Ectodermal cell (in vitro differentiated cells): ENCODE measurements around the gene ERF.

Source experiments
- H3K27ac ChIP-seq: 2 replicates; pipeline ENCODE4 v1.7.0; 2013; ENCODE audit warnings: mild to moderate bottlenecking, low read depth, low read length; ENCODE audit not compliant: insufficient read depth, poor library complexity, severe bottlenecking
- H3K27me3 ChIP-seq: 2 replicates; pipeline ENCODE4 v1.7.0; 2013; ENCODE audit warnings: mild to moderate bottlenecking, low read length; ENCODE audit not compliant: insufficient read depth, control insufficient read depth, poor library complexity, severe bottlenecking
- H3K36me3 ChIP-seq: one replicate; pipeline ENCODE4 v1.7.0; 2013; ENCODE audit warnings: low read length; ENCODE audit not compliant: control insufficient read depth, insufficient read depth
- H3K4me1 ChIP-seq: one replicate; pipeline ENCODE4 v1.7.0; 2013; ENCODE audit warnings: low read length; ENCODE audit not compliant: control insufficient read depth, insufficient read depth
- H3K4me3 ChIP-seq: 2 replicates; pipeline ENCODE4 v1.7.0; 2013; ENCODE audit warnings: low read depth, low read length, control low read depth; ENCODE audit not compliant: insufficient read depth
- H3K9me3 ChIP-seq: 2 replicates; pipeline ENCODE4 v1.7.0; 2013; ENCODE audit warnings: mild to moderate bottlenecking, low read length, moderate library complexity; ENCODE audit not compliant: control insufficient read depth
- WGBS, 2 experiments: methylation state at CpG; one replicate each; pipeline ENCODE4 v1.1.7; 2013; ENCODE audit warnings: missing lambda C conversion rate in 2 of 2; 5-methylcytosine and 5-hydroxymethylcytosine counted together

The ERF gene

GRCh38 chr19:42253245-42254088, 1.5 kb downstream of the ERF start:
- Histone ChIP-seq H3K4me3 (peak overlapping the region; percentile 100), H3K27me3 (no peaks in the 10 kb centered on the region), H3K36me3 (peaks cover 7% of the 10 kb centered on the region), H3K9me3 (no peaks in the 10 kb centered on the region), H3K27ac (peak overlapping the region; percentile 85), H3K4me1 (peaks cover 23% of the 10 kb centered on the region)
- 0 to 1% methylated on average over 47 to 68 of the region's 71 CpGs for WGBS, 2 experiments

- no peaks in the 10 kb centered on the region for H3K9me3 ChIP-seq
- H3K4me1 ChIP-seq: peaks cover 23% of the 10 kb centered on the region
- WGBS, 2 experiments: 24 to 25% methylated on average over 27 of the region's 27 CpGs
- peak overlapping the region; percentile 100 for H3K4me3 ChIP-seq
- no peaks in the 10 kb centered on the region for H3K27me3 ChIP-seq
- H3K27ac ChIP-seq: peak overlapping the region; percentile 55
- H3K36me3 ChIP-seq: peaks cover 9% of the 10 kb centered on the region
These were observed 2.3 kb downstream of the ERF start for GRCh38 chr19:42252365-42253244.

- Histone ChIP-seq H3K27me3 (no peaks in the 10 kb centered on the region), H3K27ac (no peak overlapping the region), H3K9me3 (no peaks in the 10 kb centered on the region), H3K36me3 (peaks cover 9% of the 10 kb centered on the region), H3K4me3 (no peak overlapping the region), H3K4me1 (peaks cover 23% of the 10 kb centered on the region)
- WGBS, 2 experiments: 86 to 91% methylated on average over 4 of the region's 4 CpGs
These were observed 3.2 kb downstream of the ERF start for GRCh38 chr19:42251572-42252358.

GRCh38 chr19:42250666-42251531, 4.0 kb downstream of the ERF start:
- no peak overlapping the region for H3K27ac ChIP-seq
- 84 to 88% methylated on average over 18 of the region's 19 CpGs for WGBS, 2 experiments

GRCh38 chr19:42250183-42250665, 4.7 kb downstream of the ERF start:
- Histone ChIP-seq H3K9me3 (no peaks in the 10 kb centered on the region), H3K4me1 (peaks cover 23% of the 10 kb centered on the region), H3K27me3 (no peaks in the 10 kb centered on the region), H3K36me3 (peaks cover 9% of the 10 kb centered on the region), H3K4me3 (no peak overlapping the region), H3K27ac (no peak overlapping the region)
- 92 to 93% methylated on average over 15 of the region's 15 CpGs for WGBS, 2 experiments

More at GRCh38 chr19:42250666-42251531, 4.0 kb downstream of the ERF start:
- Histone ChIP-seq H3K9me3 (no peaks in the 10 kb centered on the region), H3K4me3 (no peak overlapping the region), H3K27me3 (no peaks in the 10 kb centered on the region), H3K36me3 (peaks cover 9% of the 10 kb centered on the region), H3K4me1 (peaks cover 23% of the 10 kb centered on the region)

GRCh38 chr19:42249769-42250168, 5.2 kb downstream of the ERF start:
- Histone ChIP-seq H3K27me3 (no peaks in the 10 kb centered on the region), H3K4me1 (peaks cover 23% of the 10 kb centered on the region), H3K27ac (no peak overlapping the region), H3K36me3 (peaks cover 9% of the 10 kb centered on the region), H3K9me3 (no peaks in the 10 kb centered on the region), H3K4me3 (no peak overlapping the region)
- WGBS, 2 experiments: 92 to 93% methylated on average over 6 of the region's 6 CpGs

GRCh38 chr19:42249149-42249750, 5.7 kb downstream of the ERF start:
- peaks cover 23% of the 10 kb centered on the region for H3K4me1 ChIP-seq

GRCh38 chr19:42248270-42249148, 6.4 kb downstream of the ERF start:
- peaks cover 9% of the 10 kb centered on the region for H3K36me3 ChIP-seq
- H3K27me3 ChIP-seq: no peaks in the 10 kb centered on the region
- H3K27ac ChIP-seq: no peak overlapping the region
- H3K4me1 ChIP-seq: peaks cover 23% of the 10 kb centered on the region
- 95% methylated on average over 41 of the region's 41 CpGs for WGBS, 2 experiments
- H3K9me3 ChIP-seq: no peaks in the 10 kb centered on the region
- no peak overlapping the region for H3K4me3 ChIP-seq

More at GRCh38 chr19:42249149-42249750, 5.7 kb downstream of the ERF start:
- Histone ChIP-seq H3K9me3 (no peaks in the 10 kb centered on the region), H3K27me3 (no peaks in the 10 kb centered on the region), H3K27ac (no peak overlapping the region), H3K36me3 (peaks cover 9% of the 10 kb centered on the region), H3K4me3 (no peak overlapping the region)
- WGBS, 2 experiments: 95% methylated on average over 36 of the region's 36 CpGs
